Transverse colon (tissue), 3 donors: ENCODE results near the gene ZNF581.

Experiments used
- CTCF ChIP-seq, 5 experiments: fragments of 200-600 bp in 3 of 5; fragments of 450-650 bp in 2 of 5; sonication (generic) in 3 of 5; IDR thresholded peaks; 1 replicate in 2 of 5; 2 replicates in 3 of 5; pipeline ENCODE4 v1.5.1; 2016 to 2017; ENCODE audit warnings: antibody characterized with exemption in 5 of 5, inconsistent platforms in 3 of 5, mild to moderate bottlenecking in 2 of 5, moderate library complexity in 1 of 5
- EP300 ChIP-seq: sonication (generic); formaldehyde crosslinking; IDR thresholded peaks from one replicate; pipeline ENCODE4 v1.6.1; 2017; ENCODE audit warnings: antibody characterized with exemption, low read depth
- POLR2A ChIP-seq: fragments of 450-650 bp; IDR thresholded peaks from one replicate; pipeline ENCODE4 v1.6.1; 2016; ENCODE audit warnings: antibody characterized with exemption, mild to moderate bottlenecking, moderate library complexity

GRCh38 chr19:55596304-55596703, 47.1 kb upstream of the ZNF581 start:
- TF ChIP-seq CTCF (IDR thresholded peaks at IDR 0.05), result no peak
- no peak for TF ChIP-seq POLR2A
- no peak for TF ChIP-seq EP300
